Tibial artery (tissue), 4 donors: ENCODE measurements around the gene TDRKH.

Experiments
- DNase-seq, 2 donors: peaks; one replicate each; pipeline ENCODE4 v3.0.0-alpha.2; 2019
- H3K27ac ChIP-seq, 2 donors: fragments of 200-600 bp; sonication (generic) in 1 of 2; 1 replicate in 1 of 2; 2 replicates in 1 of 2; pipeline ENCODE4 v1.5.1; 2018 to 2019; ENCODE audit warnings: mild to moderate bottlenecking in 1 of 2
- H3K27me3 ChIP-seq, 2 donors: fragments of 200-600 bp; sonication (generic) in 1 of 2; one replicate each; pipeline versions ENCODE4 v1.5.1 to v1.6.0; 2016 to 2019
- H3K36me3 ChIP-seq, 3 donors: fragments of 200-600 bp; sonication (generic) in 2 of 3; one replicate each; pipeline ENCODE4 v1.5.1; 2016 to 2019; ENCODE audit warnings: mild to moderate bottlenecking in 2 of 3
- H3K4me1 ChIP-seq, 4 donors: fragments of 200-600 bp; sonication (generic) in 2 of 4; 1 replicate in 3 of 4; 2 replicates in 1 of 4; pipeline ENCODE4 v1.5.1; 2016 to 2019
- H3K4me3 ChIP-seq, 2 donors: fragments of 200-600 bp; sonication (generic) in 1 of 2; 1 replicate in 1 of 2; 2 replicates in 1 of 2; pipeline ENCODE4 v1.5.1; 2018 to 2019; ENCODE audit warnings: mild to moderate bottlenecking in 2 of 2
- H3K9me3 ChIP-seq, 3 donors: fragments of 200-600 bp; sonication (generic) in 1 of 3; one replicate each; pipeline ENCODE4 v1.5.1; 2016 to 2019
- intact Hi-C: fragments of 100-400 bp; cut with DNase I; formaldehyde crosslinking; loops from one replicate; pipeline ENCODE4 v1.15.0; 2023; ENCODE audit warnings: low total_unique reads
- TF ChIP-seq, protein P1 (sequence below), 2 experiments: fragments of 200-600 bp in 1 of 2; fragments of 450-650 bp in 1 of 2; IDR thresholded peaks; one replicate each; pipeline ENCODE4 v1.5.1; 2017 to 2019; ENCODE audit warnings: antibody characterized with exemption in 2 of 2, mild to moderate bottlenecking in 1 of 2, moderate library complexity in 1 of 2

TDRKH gene, protein sequence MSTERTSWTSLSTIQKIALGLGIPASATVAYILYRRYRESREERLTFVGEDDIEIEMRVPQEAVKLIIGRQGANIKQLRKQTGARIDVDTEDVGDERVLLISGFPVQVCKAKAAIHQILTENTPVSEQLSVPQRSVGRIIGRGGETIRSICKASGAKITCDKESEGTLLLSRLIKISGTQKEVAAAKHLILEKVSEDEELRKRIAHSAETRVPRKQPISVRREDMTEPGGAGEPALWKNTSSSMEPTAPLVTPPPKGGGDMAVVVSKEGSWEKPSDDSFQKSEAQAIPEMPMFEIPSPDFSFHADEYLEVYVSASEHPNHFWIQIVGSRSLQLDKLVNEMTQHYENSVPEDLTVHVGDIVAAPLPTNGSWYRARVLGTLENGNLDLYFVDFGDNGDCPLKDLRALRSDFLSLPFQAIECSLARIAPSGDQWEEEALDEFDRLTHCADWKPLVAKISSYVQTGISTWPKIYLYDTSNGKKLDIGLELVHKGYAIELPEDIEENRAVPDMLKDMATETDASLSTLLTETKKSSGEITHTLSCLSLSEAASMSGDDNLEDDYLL

DNA sequence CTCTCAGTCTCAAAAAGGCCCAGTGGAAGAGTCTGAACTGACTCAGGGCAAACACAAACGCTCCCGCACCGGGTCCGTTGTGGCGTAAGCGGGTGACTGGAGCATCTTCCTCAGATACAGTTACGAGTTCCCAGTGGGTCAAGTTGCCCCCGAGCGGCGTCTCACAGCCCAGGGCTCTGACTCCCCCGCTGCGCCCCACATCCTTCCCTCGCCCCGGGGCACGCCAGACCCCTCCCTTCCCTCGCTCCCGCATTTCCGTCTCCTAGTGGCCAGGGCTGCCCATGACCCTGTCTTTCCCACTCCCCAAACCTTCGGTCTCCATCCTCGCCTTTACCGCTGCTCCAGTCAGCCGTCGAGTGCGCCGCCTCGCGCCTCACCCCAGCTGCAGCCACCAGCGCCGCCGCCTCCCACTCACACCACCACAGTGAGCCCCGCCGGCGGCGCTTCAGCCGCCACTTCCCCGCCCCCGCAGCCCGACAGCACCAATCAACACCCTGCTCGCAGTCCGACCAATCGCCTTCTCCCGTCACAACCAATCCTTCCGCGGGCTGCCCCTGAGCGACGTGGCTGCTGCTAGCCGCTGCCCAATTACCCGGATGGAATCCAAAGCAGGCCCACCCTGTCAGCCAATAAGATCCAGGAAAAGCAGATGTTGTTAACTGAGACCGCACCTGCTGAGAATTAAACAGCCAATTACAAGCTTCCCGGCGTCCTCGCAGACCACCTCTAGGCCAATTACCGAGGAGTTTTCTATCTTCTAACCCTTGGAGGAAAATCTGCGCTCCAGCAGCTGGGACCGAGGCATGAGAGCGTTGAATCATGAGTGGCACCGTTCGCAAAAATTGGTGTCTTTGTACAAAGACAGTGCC, at the start of gene TDRKH:
TSS of gene TDRKH (minus strand) at position 430 of the 869 bp plus-strand sequence. CDS start 7,478 bp downstream, outside the sequence.
- intact Hi-C loops: no loop called here
- Histone ChIP-seq H3K27ac (peak within 1 kb of the TSS; percentile 52 to 71), H3K4me1 (peaks cover 4 to 14% (median 5%) of the 10 kb centered on the region in 4 donors), H3K27me3 (no peaks in the 10 kb centered on the region), H3K4me3 (peak within 1 kb of the TSS; percentile 57 to 74), H3K36me3 (no peaks in the 10 kb centered on the region), H3K9me3 (no peaks in the 10 kb centered on the region)
- TF ChIP-seq, protein P1, sequence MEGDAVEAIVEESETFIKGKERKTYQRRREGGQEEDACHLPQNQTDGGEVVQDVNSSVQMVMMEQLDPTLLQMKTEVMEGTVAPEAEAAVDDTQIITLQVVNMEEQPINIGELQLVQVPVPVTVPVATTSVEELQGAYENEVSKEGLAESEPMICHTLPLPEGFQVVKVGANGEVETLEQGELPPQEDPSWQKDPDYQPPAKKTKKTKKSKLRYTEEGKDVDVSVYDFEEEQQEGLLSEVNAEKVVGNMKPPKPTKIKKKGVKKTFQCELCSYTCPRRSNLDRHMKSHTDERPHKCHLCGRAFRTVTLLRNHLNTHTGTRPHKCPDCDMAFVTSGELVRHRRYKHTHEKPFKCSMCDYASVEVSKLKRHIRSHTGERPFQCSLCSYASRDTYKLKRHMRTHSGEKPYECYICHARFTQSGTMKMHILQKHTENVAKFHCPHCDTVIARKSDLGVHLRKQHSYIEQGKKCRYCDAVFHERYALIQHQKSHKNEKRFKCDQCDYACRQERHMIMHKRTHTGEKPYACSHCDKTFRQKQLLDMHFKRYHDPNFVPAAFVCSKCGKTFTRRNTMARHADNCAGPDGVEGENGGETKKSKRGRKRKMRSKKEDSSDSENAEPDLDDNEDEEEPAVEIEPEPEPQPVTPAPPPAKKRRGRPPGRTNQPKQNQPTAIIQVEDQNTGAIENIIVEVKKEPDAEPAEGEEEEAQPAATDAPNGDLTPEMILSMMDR (IDR thresholded peaks at IDR 0.05): peak in 1 of 2 experiments; percentile 26
- peak; percentile 98 to 99 for DNase-seq

DNA sequence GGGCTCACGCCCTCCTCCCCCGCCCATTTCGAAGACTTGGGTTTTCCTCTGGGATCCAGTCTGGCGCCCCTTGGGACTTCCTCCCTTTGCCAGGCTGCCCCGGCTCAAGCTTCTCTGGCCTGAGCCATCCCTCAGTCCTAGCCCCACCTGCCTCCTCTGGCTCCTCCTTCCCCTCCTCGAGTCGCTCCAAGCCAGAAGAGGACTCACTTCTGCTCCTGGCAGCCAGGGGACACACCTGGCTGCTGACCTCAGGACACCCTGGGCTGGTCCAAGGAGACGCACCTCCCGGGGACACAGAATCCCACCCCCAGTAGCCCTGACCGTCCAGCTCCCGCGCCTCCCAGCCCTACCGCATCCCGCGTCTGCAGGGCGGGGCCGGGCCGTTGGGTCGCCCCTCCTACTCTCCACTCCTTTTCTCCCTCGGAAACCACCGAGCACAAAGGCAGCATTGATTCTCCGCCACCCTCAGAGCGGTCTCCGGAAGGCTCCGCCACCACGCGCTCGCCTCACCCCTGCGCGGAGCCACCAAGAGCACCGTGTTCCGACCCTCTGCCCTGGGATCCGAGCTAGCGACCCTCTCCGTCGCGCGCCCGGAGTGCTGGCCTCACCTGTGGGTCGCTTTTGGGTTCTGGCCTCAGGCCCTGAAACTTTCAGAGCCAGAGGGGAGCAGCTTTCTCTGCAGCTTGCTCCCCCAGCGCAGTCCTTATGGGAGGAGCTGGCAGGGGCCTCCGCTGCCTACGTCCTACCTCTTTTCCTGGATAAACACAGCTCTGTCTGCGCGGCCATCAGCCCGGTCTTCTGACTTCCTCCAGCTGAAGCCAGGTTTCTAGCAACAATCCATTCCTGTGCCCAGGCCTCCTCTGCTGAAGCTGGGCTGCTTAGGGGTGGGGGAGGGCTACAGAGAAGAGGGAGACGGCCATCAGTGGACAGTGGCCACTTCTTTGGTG, 49.4 kb upstream of the TDRKH start, which contains the start of gene C2CD4D:
TSS of gene C2CD4D (minus strand) at position 364 of the 947 bp plus-strand sequence. CDS start 831 bp downstream, outside the sequence.
- Histone ChIP-seq H3K36me3 (no peaks in the 10 kb centered on the region), H3K4me3 (peak within 1 kb of the TSS; percentile 46 to 53), H3K9me3 (no peaks in the 10 kb centered on the region), H3K27ac (no peak within 1 kb of the TSS), H3K4me1 (peaks cover 0 to 32% (median 26%) of the 10 kb centered on the region in 4 donors), H3K27me3 (peaks cover 0 to 51% of the 10 kb centered on the region in 2 donors)
- peak in 1 of 2 donors; percentile 19 for DNase-seq
- TF ChIP-seq, protein P1 (IDR thresholded peaks at IDR 0.05): no peak
- intact Hi-C loops: no loop called here

DNA sequence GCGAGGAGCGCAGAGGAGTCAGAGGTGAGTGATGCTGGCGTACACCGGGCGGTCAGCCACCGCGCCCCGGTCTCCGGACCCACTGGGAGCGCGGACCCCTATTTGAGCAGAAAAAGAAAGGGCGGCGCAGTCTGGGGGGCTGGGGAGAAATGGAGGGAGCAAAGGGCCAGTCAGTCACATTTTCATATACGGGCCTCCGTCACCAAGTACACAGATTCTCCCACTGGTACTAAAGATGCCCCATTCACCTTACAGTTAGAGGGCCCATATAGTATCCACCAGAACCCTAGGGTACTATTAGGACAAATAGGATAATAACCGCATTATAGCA, 48.7 kb upstream of the TDRKH start:
- peak in 1 of 2 donors; percentile 14 for DNase-seq
- Histone ChIP-seq H3K27ac (no peak overlapping the region), H3K27me3 (peaks cover 0 to 54% of the 10 kb centered on the region in 2 donors), H3K4me1 (peaks cover 0 to 32% (median 26%) of the 10 kb centered on the region in 4 donors), H3K4me3 (peak overlapping the region; percentile 46 to 53), H3K9me3 (no peaks in the 10 kb centered on the region), H3K36me3 (no peaks in the 10 kb centered on the region)
- intact Hi-C loops: no loop called here
- TF ChIP-seq, protein P1 (IDR thresholded peaks at IDR 0.05): no peak

DNA sequence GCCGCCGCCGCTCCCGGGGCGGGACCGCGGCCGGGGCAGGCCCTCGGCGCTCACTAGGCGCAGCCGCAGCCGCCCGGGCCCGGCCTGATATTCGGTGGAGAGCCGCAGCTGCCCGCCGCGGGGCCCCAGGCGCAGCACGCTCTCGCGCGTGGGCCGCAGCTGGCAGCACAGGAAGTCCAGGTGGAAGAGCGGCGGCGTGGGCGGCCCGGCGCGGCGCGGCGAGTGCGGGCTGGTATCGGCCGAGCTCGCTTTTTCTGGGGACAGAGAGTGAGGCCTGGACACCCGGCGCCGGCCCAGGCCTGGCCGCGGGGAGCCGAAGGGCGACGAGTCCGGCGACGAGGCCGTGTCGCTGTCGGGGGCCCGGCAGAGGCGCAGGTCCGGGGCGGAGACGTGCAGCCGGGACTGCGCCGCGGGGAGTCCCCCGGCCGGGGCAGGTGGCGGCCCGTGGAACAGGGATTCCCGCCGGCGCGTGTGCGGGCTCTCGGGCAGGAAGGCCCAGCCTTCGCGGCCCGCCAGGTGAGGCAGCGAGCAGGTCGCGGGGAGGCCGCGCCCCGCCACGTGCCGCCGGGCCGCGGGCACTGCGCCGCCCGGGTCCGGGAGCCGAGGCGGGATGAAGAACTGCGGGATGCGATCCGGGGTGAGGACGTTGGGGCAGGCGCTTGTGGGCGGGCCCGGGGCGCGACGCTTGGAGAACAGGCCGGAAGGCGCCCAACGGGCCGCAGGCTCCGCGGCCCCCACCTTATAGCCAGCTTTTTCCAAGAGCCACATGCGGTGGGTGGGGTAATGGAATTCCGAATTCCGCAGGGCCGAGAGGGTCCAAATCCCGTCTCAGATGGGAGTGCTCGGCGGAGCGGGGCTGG, 48.2 kb upstream of the TDRKH start:
- intact Hi-C loops: no loop called here
- peaks cover 0 to 32% (median 26%) of the 10 kb centered on the region in 4 donors for H3K4me1 ChIP-seq

More for the DNA sequence above, 48.2 kb upstream of the TDRKH start:
- peaks cover 0 to 58% of the 10 kb centered on the region in 2 donors for H3K27me3 ChIP-seq
- DNase-seq: no peak
- H3K9me3 ChIP-seq: no peaks in the 10 kb centered on the region
- no peaks in the 10 kb centered on the region for H3K36me3 ChIP-seq
- TF ChIP-seq, protein P1 (IDR thresholded peaks at IDR 0.05): no peak
- no peak overlapping the region for H3K27ac ChIP-seq
- H3K4me3 ChIP-seq: peak overlapping the region; percentile 46 to 53
